Testis (tissue), 3 donors: ENCODE measurements around the gene CTBP2. TPM values are rescaled to one million over a fixed set of nuclear protein-coding genes. Genes with fewer than 3 reads are reported as not detected.

ENCODE experiments used
- DNase-seq: peaks from one replicate; pipeline ENCODE4 v3.0.0-alpha.2; 2019
- H3K27ac ChIP-seq, 2 donors: fragments of 200-600 bp; sonication (generic); one replicate each; pipeline ENCODE4 v1.5.1; 2019
- H3K27me3 ChIP-seq: fragments of 200-600 bp; sonication (generic); one replicate; pipeline ENCODE4 v1.5.1; 2019
- H3K36me3 ChIP-seq: fragments of 200-600 bp; sonication (generic); one replicate; pipeline ENCODE4 v1.5.1; 2017; ENCODE audit warnings: low read depth; ENCODE audit errors: missing control alignments
- H3K4me1 ChIP-seq: fragments of 200-600 bp; sonication (generic); one replicate; pipeline ENCODE4 v1.5.1; 2019
- H3K4me3 ChIP-seq, 2 donors: fragments of 200-600 bp; sonication (generic); one replicate each; pipeline ENCODE4 v1.5.1; 2017 to 2019
- H3K9me3 ChIP-seq: fragments of 200-600 bp; sonication (generic); one replicate; pipeline ENCODE4 v1.5.1; 2017
- CTCF ChIP-seq, 3 experiments: fragments of 450-650 bp in 2 of 3; fragments of 200-600 bp in 1 of 3; sonication (generic) in 1 of 3; IDR thresholded peaks; one replicate each; pipeline ENCODE4 v1.5.1; 2016 to 2019; ENCODE audit warnings: antibody characterized with exemption in 3 of 3, mild to moderate bottlenecking in 2 of 3, moderate library complexity in 1 of 3
- POLR2A ChIP-seq: fragments of 450-650 bp; IDR thresholded peaks from one replicate; pipeline ENCODE4 v1.6.1; 2017; ENCODE audit warnings: antibody characterized with exemption, mild to moderate bottlenecking, moderate library complexity
- WGBS, 2 donors: methylation state at CpG; one replicate each; pipeline ENCODE4 v1.1.5; 2018; 5-methylcytosine and 5-hydroxymethylcytosine counted together
- intact Hi-C: fragments of 100-400 bp; cut with DNase I; formaldehyde crosslinking; loops from one replicate; pipeline ENCODE4 v1.15.1; 2023; ENCODE audit warnings: low total_unique reads
- polyA plus RNA-seq: library from polyadenylated mRNA; stranded (reverse); fragments of 350-450 nt; fragmentation: Illumina TruSeq; extraction: RNeasy Lipid Tissue Mini Kit (QIAGEN cat#74804); gene quantifications from one replicate; pipeline ENCODE4 v1.2.3, GENCODE V29; 2014; ENCODE audit warnings: low read depth, low replicate concordance; ENCODE audit not compliant: insufficient read depth
- total RNA-seq, 2 donors: library from RNA; depleted of rRNA; stranded (reverse); fragments of >200 nt; gene quantifications; one replicate each; pipeline ENCODE4 v1.2.3, GENCODE V29; 2016

Gene CTBP2
- total and polyA plus RNA-seq, 3 donors from 2014 or later: 44.7 to 79.5 (median 52.4) TPM

GRCh38 chr10:125064681-125065492 is 95.5 kb downstream of the CTBP2 start:
- Histone ChIP-seq H3K36me3 (no peaks in the 10 kb centered on the region), H3K4me1 (peaks cover 63% of the 10 kb centered on the region), H3K4me3 (no peak overlapping the region), H3K27ac (peak overlapping the region; percentile 61 to 63), H3K27me3 (no peaks in the 10 kb centered on the region), H3K9me3 (no peaks in the 10 kb centered on the region)
- DNase-seq: no peak
- TF ChIP-seq CTCF (IDR thresholded peaks at IDR 0.05) (no peak), POLR2A (no peak)
- intact Hi-C loops: no loop called here
- WGBS, 2 donors: 66 to 68% methylated on average over 8 of the region's 8 CpGs

- Histone ChIP-seq H3K36me3 (no peaks in the 10 kb centered on the region), H3K4me1 (peaks cover 68% of the 10 kb centered on the region), H3K27ac (peak overlapping the region in 1 of 2 donors; percentile 77), H3K4me3 (no peak overlapping the region), H3K27me3 (no peaks in the 10 kb centered on the region), H3K9me3 (no peaks in the 10 kb centered on the region)
- 87 to 90% methylated on average over 23 of the region's 23 CpGs for WGBS, 2 donors
- intact Hi-C loops: no loop called here
- TF ChIP-seq CTCF (IDR thresholded peaks at IDR 0.05): no peak
- TF ChIP-seq POLR2A: no peak
- no peak for DNase-seq
Observed at GRCh38 chr10:125063256-125063925, 97.0 kb downstream of the CTBP2 start.

GRCh38 chr10:125062914-125063230 is 97.5 kb downstream of the CTBP2 start:
- TF ChIP-seq CTCF (IDR thresholded peaks at IDR 0.05): no peak
- TF ChIP-seq POLR2A: no peak
- peak; percentile 57 for DNase-seq
- H3K9me3 ChIP-seq: no peaks in the 10 kb centered on the region
- no peaks in the 10 kb centered on the region for H3K36me3 ChIP-seq
- no peak overlapping the region for H3K4me3 ChIP-seq
- peak overlapping the region; percentile 77 to 80 for H3K27ac ChIP-seq
- peaks cover 74% of the 10 kb centered on the region for H3K4me1 ChIP-seq
- 62 to 67% methylated on average over 9 of the region's 9 CpGs for WGBS, 2 donors
- no peaks in the 10 kb centered on the region for H3K27me3 ChIP-seq
- intact Hi-C loops: no loop called here

- DNase-seq: no peak
- TF ChIP-seq POLR2A: no peak
- no peak for TF ChIP-seq CTCF (IDR thresholded peaks at IDR 0.05)
- H3K27ac ChIP-seq: peak overlapping the region; percentile 77 to 80
- peaks cover 78% of the 10 kb centered on the region for H3K4me1 ChIP-seq
- H3K9me3 ChIP-seq: no peaks in the 10 kb centered on the region
- WGBS, 2 donors: 82 to 85% methylated on average over 18 of the region's 18 CpGs
- no peak overlapping the region for H3K4me3 ChIP-seq
- no peaks in the 10 kb centered on the region for H3K36me3 ChIP-seq
- intact Hi-C loops: no loop called here
- no peaks in the 10 kb centered on the region for H3K27me3 ChIP-seq
Observed at GRCh38 chr10:125062227-125062913, 98.0 kb downstream of the CTBP2 start.
